Large intestine (tissue), 3 donors: Measurements from ENCODE around the gene TPPP. TPM values are rescaled to one million over a fixed set of nuclear protein-coding genes. Genes with fewer than 3 reads are reported as not detected.
"Not testable (repeated sequence)": the region's sequence is repeated elsewhere in the genome, so short reads cannot be mapped to it uniquely, and the experiment has no call there.

Experiments
- DNase-seq, 2 donors: peaks; one replicate each; pipeline versions ENCODE4 v3.0.0 to v3.0.0-alpha.2; 2013
- H3K27ac ChIP-seq: one replicate; pipeline ENCODE4 v1.5.1; 2013; ENCODE audit warnings: low read length
- H3K27me3 ChIP-seq: 2 replicates; pipeline ENCODE4 v1.6.1; 2013; ENCODE audit warnings: low read length; ENCODE audit not compliant: control insufficient read depth, insufficient read depth
- H3K36me3 ChIP-seq: 2 replicates; pipeline ENCODE4 v1.6.1; 2013; ENCODE audit warnings: low read length; ENCODE audit not compliant: control insufficient read depth, insufficient read depth
- H3K4me1 ChIP-seq: one replicate; pipeline ENCODE4 v1.6.1; 2013; ENCODE audit warnings: low read length; ENCODE audit not compliant: control insufficient read depth, insufficient read depth
- H3K4me3 ChIP-seq: one replicate; pipeline ENCODE4 v1.5.1; 2013; ENCODE audit warnings: low read length
- H3K9me3 ChIP-seq: one replicate; pipeline ENCODE4 v1.6.1; 2013; ENCODE audit warnings: mild to moderate bottlenecking, low read depth, low read length, moderate library complexity; ENCODE audit not compliant: control insufficient read depth
- WGBS: methylation state at CpG from one replicate; pipeline ENCODE4 v1.1.5; 2013; ENCODE audit warnings: low lambda C conversion rate; ENCODE audit not compliant: insufficient coverage; 5-methylcytosine and 5-hydroxymethylcytosine counted together
- polyA plus RNA-seq: library from polyadenylated mRNA; unstranded; fragments of 120-200 nt; gene quantifications from one replicate; pipeline ENCODE4 v1.2.1, GENCODE V29; 2013

TPPP gene
- polyA plus RNA-seq, 1 donor, result 8.8 TPM

- DNase-seq, H3K4me1 ChIP-seq, H3K27ac ChIP-seq, H3K4me3 ChIP-seq, H3K9me3 ChIP-seq, H3K36me3 ChIP-seq, H3K27me3 ChIP-seq: not testable (repeated sequence)
- no CpG with 5 or more reads among the region's 4 CpGs for WGBS
Observed at GRCh38 chr5:716740-717139, 23.6 kb upstream of the TPPP start.

GRCh38 chr5:715636-716035, 22.5 kb upstream of the TPPP start:
- not testable (repeated sequence) for H3K36me3 ChIP-seq, H3K4me3 ChIP-seq, H3K27ac ChIP-seq, H3K9me3 ChIP-seq, H3K4me1 ChIP-seq, H3K27me3 ChIP-seq, DNase-seq
- WGBS, result 100% methylated on average over 1 of the region's 4 CpGs

- H3K4me3 ChIP-seq, DNase-seq, H3K36me3 ChIP-seq, H3K27ac ChIP-seq, H3K4me1 ChIP-seq, H3K27me3 ChIP-seq, H3K9me3 ChIP-seq: not testable (repeated sequence)
- no CpG with 5 or more reads among the region's 8 CpGs for WGBS
Observed at GRCh38 chr5:714215-715118, 21.3 kb upstream of the TPPP start.

- not testable (repeated sequence) for DNase-seq, H3K27ac ChIP-seq, H3K27me3 ChIP-seq, H3K4me1 ChIP-seq, H3K9me3 ChIP-seq, H3K36me3 ChIP-seq, H3K4me3 ChIP-seq
- WGBS, result no CpG with 5 or more reads among the region's 3 CpGs
Observed at GRCh38 chr5:713686-714085, 20.5 kb upstream of the TPPP start.

GRCh38 chr5:708848-709517, 15.8 kb upstream of the TPPP start:
- H3K4me1 ChIP-seq, H3K4me3 ChIP-seq, H3K36me3 ChIP-seq, H3K27ac ChIP-seq, DNase-seq, H3K27me3 ChIP-seq, H3K9me3 ChIP-seq: not testable (repeated sequence)
- no CpG with 5 or more reads among the region's 3 CpGs for WGBS

- H3K4me1 ChIP-seq, DNase-seq, H3K36me3 ChIP-seq, H3K4me3 ChIP-seq, H3K27ac ChIP-seq, H3K9me3 ChIP-seq, H3K27me3 ChIP-seq: not testable (repeated sequence)
- no CpG with 5 or more reads among the region's 4 CpGs for WGBS
Observed at GRCh38 chr5:708374-708773, 15.2 kb upstream of the TPPP start.

- not testable (repeated sequence) for H3K36me3 ChIP-seq, H3K27me3 ChIP-seq, H3K27ac ChIP-seq, DNase-seq, H3K4me3 ChIP-seq, H3K9me3 ChIP-seq, H3K4me1 ChIP-seq
- WGBS, result no CpG with 5 or more reads among the region's 7 CpGs
Observed at GRCh38 chr5:706127-706526, 13.0 kb upstream of the TPPP start.

GRCh38 chr5:696753-697702, 3.9 kb upstream of the TPPP start:
- not testable (repeated sequence) for DNase-seq, H3K27ac ChIP-seq, H3K27me3 ChIP-seq, H3K36me3 ChIP-seq, H3K4me3 ChIP-seq, H3K4me1 ChIP-seq
- H3K9me3 ChIP-seq, result peaks cover 14% of the 10 kb centered on the region
- WGBS, result no CpG with 5 or more reads among the region's 21 CpGs

GRCh38 chr5:696191-696590, 3.0 kb upstream of the TPPP start:
- not testable (repeated sequence) for H3K4me1 ChIP-seq, H3K36me3 ChIP-seq
- WGBS, result no CpG with 5 or more reads among the region's 8 CpGs

GRCh38 chr5:695475-695874, 2.3 kb upstream of the TPPP start:
- WGBS, result no CpG with 5 or more reads among the region's 13 CpGs
- H3K36me3 ChIP-seq, H3K4me1 ChIP-seq, H3K27ac ChIP-seq, H3K4me3 ChIP-seq, H3K27me3 ChIP-seq, DNase-seq: not testable (repeated sequence)
- peaks cover 14% of the 10 kb centered on the region for H3K9me3 ChIP-seq

More at GRCh38 chr5:696191-696590, 3.0 kb upstream of the TPPP start:
- peaks cover 14% of the 10 kb centered on the region for H3K9me3 ChIP-seq
- DNase-seq, H3K27me3 ChIP-seq, H3K4me3 ChIP-seq, H3K27ac ChIP-seq: not testable (repeated sequence)
